ACHN (cell line): ENCODE results near the gene GALNT1.

ENCODE experiments used
- DNase-seq: peaks from one replicate; pipeline ENCODE4 v3.0.0-alpha.2; 2015
- in situ Hi-C: cut with HindIII; loops from 2 replicates; pipeline ENCODE4 v1.10.0; 2017; ENCODE audit warnings: low sequenced_read_pairs, low pct_ligation_motif_present, low pct_unique_long_range_greater_than_20kb

The GALNT1 gene

GRCh38 chr18:35642802-35643201 lies 61.3 kb downstream of the GALNT1 start:
- DNase-seq: no peak
- in situ Hi-C loops: no loop called here

- no peak for DNase-seq
- in situ Hi-C loops: no loop called here
Measured at GRCh38 chr18:35646449-35646848, 64.9 kb downstream of the GALNT1 start.

GRCh38 chr18:35653392-35654135 lies 72.0 kb downstream of the GALNT1 start:
- DNase-seq: no peak
- in situ Hi-C loops: no loop called here

DNA sequence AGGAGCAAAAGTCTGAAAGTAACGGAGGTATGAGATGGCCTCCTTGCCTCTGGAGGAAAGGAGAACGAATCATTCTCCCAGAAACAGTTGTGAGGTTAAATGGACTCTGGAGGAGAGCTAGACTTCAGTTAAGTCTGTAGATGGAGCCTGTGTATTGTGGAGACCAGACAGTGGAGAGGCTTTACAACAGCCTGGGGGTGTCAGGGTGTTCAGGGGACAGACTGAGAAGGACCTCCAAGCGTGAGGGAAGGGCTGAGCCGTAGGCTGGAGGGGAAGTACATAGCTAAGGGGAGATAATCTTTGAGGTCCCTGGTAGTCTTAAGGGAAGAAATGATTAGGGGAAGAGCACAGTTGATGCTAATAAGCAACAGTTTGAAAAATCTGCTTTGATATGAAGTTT lies 76.6 kb downstream of the GALNT1 start:
- in situ Hi-C loops: no loop called here
- DNase-seq: no peak

DNA sequence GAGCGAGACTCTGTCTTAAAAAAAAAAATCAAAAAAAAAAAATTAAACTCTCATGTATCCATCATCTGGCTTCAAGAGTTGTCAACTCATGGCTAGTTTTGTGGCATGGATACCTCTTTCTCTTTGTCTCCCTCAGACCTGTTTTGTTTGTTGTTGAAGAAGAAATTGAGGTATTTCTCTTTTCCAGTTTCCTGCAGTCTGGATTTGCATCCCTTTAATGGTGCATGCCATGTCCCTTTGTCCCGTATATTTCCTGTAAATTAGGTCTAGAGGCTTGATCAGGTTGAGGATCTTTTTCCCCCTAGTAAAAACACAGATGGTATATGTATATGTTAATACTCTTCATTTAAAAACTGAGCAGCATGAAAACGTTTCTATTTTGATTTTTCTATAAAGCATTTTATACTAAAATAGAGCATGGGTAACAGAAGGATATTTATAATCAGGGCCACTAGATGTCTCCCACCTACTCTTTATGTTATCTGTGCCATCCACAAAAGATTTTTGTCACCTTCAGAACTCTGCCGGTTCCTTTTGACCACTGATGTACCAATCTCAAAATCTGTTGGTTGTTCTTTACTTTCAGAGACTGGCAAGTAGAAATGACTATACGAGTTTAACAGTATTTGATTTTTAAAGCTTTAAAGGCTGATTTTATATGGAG lies 80.1 kb downstream of the GALNT1 start:
- no peak for DNase-seq
- in situ Hi-C loops: no loop called here

DNA sequence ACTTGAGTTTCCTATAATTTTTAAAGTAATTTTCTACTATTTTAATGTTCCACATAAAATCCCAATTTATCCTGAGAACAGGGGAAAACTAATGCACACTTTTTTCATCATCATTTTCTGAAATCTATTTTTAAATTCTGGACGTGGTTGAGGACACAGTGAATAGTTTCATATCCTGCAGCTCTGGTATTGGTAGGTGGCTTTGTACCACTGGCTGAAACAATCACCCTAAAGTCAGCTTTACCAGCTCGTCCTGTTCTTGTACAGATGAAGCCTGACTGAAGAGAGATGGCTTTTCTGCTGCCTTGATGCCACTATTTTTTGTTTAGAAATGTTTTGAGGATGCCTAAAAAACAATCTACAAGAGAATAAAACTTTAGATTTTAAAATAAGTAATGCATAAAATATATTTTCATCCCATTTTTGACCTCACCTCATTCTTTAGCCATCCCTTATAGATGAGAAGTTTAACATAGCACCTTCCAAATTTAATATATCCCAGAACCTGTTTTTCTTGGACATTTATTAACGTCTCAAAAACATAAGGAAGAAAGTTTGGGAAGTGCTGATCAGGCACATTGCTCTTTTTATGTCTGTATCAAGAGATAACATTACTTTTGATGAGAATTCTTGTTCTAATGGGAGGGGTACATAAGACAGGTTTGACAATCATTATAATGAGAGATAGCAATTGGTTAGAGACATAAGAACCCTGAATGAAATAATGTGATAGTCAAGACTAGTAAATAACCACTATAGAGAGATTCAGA lies 80.9 kb downstream of the GALNT1 start:
- DNase-seq: no peak
- in situ Hi-C loops: no loop called here

- no peak for DNase-seq
- in situ Hi-C loops: no loop called here
Measured at GRCh38 chr18:35671966-35672603, 90.5 kb downstream of the GALNT1 start.

- in situ Hi-C loops: no loop called here
- DNase-seq: no peak
Measured at GRCh38 chr18:35672897-35673296, 91.4 kb downstream of the GALNT1 start.

DNA sequence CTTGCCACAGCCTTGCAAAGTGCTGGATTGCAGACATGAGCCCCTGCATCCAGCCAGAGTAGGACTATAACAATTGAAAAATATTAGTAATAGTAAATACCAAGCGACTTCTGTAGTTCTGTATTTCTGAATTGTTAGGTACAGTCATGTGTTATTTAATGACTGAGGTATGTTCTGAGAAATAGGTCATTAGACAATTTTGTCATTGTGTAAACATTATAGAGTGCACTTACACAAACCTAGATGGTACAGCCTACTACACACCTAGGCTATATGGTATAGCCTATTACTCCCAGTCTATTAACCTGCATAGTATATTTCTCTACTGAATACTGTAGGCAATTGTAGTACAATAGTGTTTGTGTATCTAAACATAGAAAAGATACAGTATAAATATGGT lies 92.1 kb downstream of the GALNT1 start:
- DNase-seq: no peak
- in situ Hi-C loops: no loop called here

DNA sequence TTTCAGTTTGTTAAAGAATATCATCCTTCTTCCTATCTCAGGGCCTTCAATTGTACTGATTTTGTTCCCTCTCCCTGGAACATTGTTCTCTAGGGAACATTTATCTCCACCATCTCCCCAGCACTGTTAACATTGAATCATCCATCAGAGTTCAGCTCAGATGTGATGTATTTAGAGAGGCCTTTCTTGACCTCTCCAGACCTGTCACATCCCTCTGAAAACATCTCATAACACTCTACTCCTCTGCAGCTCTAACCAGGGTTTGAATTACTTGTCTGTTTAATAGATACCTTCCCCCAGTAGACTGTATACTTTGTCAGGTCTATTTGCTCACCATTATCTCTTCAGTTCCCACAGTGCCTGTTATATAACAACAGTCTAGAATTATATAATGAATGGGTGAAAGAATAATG lies 98.6 kb downstream of the GALNT1 start:
- in situ Hi-C loops: no loop called here
- DNase-seq: no peak

GRCh38 chr18:35682281-35682867 lies 100.8 kb downstream of the GALNT1 start:
- in situ Hi-C loops: no loop called here
- no peak for DNase-seq

DNA sequence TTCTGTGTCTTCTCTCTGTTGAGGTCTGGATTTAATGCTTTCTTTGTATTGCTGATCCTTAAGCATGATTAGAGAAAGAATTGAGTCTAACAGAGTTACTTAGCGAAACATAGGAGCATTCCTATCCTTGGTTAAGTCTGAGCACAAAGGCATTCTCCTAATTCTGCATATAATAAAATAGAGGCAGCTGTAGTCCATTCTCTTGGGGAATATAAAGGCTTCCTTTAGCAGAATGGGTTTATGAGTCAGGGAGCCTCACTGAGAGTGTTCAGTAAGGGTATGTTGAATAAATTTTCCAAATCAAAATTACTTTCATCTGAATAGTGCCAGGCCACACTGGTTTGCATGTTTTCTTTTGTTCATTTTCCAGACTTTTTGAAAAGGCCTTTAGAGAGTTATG lies 101.5 kb downstream of the GALNT1 start:
- in situ Hi-C loops: no loop called here
- DNase-seq: no peak

DNA sequence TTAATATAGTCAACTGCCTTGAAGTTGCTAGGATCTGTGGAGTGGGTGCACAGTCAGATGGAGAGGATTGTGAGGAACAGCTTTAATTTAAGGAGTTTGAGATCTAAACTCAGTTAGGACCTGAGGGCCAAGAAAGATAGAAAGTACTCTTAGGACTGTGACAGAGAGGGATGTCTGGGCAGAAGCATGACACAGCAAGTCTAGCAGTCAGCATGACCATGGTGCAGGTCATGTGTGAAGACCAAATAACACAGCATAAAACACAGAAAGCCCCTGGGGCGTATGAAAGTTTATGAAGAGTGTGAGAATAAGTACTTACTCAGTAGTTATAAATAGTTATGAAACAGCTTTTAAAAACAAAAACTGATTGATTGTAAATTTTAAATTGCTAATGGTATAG lies 107.2 kb downstream of the GALNT1 start:
- in situ Hi-C loops: no loop called here
- no peak for DNase-seq

- no peak for DNase-seq
- in situ Hi-C loops: no loop called here
Measured at GRCh38 chr18:35689728-35690127, 108.2 kb downstream of the GALNT1 start.

DNA sequence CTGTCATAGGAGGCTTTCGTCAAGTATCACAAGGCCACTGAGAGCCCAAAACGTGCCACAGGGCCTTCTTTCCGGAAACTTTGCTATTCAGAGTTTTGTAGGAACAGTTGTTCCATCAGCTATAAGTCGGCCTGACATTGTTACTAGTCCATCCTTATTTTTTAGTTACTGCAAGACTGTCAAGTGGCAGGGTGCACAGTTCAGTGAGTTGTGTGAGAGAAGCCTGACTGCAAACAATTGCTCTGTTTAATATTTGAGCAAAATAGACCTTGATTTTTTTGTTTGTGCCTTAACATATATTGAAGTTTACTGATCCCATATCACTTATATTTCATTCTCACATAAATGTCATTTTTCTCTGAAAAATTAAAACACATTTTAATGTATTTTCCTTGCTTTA lies 110.1 kb downstream of the GALNT1 start:
- DNase-seq: no peak
- in situ Hi-C loops: no loop called here

GRCh38 chr18:35692866-35693265 lies 111.3 kb downstream of the GALNT1 start:
- in situ Hi-C loops: no loop called here
- DNase-seq: no peak

- no peak for DNase-seq
- in situ Hi-C loops: no loop called here
Measured at GRCh38 chr18:35693829-35694228, 112.3 kb downstream of the GALNT1 start.

GRCh38 chr18:35694808-35695207 lies 113.3 kb downstream of the GALNT1 start:
- no peak for DNase-seq
- in situ Hi-C loops: no loop called here

DNA sequence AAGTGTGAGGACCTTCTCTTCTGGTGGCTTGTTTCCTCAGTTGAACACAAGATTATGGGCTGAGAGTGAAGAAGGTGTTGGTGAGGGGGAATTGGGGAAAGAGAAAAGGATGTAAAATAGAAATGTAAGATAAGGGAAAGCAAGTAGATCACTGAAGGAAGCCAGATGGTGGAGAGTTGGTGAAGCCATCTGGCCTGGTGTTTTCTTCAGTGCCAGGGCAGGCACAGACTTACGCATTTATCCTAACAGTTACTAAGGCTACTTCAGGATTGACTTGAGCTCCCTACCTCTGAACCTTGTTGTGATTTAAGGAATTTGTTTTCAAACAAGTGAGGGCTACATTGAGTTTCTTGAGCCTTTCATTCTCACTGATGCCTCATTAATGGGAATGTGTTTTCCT lies 113.8 kb downstream of the GALNT1 start:
- no peak for DNase-seq
- in situ Hi-C loops: no loop called here
